ENCODE data around the gene FCF1.
"Not testable (repeated sequence)": the region's sequence is repeated elsewhere in the genome, so short reads cannot be mapped to it uniquely, and the experiment has no call there.

Gene FCF1

DNA sequence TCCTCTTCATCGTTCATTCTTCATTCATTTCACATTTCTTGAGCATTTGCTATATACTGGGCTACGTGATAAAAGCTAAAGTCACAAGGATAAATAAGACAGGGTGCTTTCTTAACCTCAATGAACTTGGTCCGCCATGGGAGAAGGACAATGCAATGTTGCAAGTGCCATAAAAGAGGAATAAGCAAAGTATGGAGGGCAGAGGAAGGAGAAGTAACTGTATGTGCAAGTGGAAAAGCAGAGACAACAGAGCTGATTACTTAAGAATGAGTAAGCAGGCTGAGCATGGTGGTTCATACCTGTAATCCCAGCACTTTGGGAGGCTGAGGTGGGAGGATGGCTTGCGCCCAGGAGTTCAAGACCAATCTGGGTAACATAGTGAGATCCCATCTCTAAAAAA is 14.5 kb upstream of the FCF1 start:
- no peak for DNase-seq (ENCODE audit: low spot score)

DNA sequence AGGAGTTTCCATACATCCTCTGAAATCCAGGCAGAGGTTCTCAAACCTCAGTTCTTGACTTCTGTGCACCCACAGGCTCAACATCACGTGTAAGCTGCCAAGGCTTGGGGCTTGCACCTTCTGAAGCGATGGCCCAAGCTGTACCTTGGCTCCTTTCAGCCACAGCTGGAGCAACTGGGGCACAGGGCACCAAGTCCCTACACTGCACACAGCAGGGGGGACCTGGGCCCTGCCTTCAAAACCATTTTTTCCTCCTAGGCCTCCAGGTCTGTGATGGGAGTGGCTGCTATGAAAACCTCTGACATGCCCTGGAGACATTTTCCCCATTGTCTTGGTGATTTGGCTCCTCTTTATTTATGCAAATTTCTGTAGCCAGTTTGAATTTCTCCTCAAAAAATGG is 10.7 kb upstream of the FCF1 start:
- DNase-seq (ENCODE audit: low spot score), result no peak

DNA sequence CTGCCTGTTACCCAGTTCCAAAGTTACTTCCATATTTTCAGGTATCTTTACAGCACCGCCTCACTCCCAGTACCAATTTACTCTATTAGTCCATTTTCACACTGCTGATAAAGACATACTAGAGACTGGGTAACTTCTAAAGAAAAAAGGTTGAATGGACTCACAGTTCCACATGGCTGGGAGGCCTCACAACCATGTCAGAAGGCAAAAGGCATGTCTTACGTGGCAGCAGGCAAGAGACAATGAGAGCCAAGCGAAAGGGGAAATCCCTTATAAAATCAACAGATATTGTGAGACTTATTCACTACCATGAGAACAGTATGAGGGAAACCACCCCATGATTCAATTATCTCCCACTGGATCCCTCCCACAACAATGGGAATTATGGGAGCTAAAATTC is 9.9 kb upstream of the FCF1 start:
- no peak for DNase-seq (ENCODE audit: low spot score)

DNA sequence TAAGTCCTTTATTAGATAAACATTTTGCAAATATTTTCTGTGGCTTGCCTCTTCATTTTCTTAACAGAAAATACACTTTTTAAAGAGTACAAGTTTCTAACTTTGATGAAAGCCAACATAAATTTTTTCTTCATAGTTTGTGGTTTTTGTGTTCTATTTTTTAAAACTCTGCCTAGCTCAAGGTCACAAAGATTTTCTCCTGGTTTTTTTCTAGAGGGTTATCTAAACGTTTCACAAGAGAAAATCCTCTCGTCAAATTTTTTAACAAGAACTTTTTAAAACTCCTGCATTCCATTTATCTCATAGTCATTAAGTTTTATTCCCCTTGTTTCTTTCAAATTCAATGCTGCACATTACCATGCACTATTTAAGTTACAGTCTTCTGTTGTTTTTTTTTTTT is 8.3 kb upstream of the FCF1 start:
- DNase-seq (ENCODE audit: low spot score), result no peak

DNA sequence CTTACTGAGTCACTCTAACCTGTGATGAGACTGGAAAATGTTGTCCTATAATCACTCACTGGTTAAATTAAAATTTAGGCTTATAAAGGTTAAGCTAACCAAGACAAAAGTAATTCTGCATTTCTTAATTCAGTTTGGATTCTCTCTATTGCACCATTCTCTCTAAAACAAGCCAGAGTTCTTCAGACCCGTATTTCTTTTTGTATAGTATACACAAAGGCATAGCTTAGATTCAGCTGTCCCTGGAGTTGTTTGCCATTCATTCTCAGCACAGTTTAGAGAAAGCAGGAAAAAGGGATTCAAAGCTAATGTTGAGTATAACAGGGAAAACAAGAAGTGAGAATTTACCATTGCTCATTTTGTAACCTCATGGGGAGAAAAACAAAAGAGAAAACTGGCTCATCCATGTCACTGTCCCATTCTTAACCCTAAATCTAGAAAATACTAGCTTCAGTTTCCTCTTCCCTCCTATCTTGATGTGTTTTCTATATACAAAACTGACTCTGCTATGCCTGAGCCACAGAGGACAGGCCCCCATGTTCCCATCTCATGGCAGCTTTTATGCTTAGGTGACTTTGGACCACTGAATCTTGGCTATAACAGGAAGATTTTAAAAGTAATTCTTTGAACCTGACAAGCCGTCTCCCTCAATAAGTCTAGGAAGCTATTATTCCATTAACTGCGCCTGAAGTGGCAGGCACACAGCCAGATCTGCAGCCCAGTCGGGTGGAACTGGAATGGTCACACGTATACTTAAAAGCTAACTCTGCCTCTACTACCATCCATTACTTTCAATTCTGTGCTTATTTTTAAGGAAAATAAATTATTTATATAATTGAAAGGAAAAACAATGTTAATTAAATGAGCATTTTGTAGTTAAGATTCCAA is 7.1 kb upstream of the FCF1 start:
- DNase-seq (ENCODE audit: low spot score), result no peak

DNA sequence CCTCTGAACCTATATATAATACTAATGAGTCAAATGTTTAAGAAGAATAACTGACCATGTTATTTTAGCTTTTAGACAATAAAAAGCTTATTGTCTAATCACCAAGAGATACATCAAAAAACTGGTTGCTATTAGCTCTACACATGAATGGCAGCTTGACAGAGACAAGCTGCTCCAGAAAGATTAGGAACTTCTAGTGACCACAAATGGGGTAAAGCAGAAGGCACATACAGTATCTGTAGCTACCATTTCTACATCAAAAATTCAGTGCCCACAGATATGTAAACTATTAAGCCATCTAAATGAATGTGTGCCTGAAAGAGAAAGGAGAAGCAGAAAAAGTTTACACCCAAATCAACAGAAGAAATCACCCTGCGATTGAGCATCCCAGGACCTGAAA is 2.5 kb upstream of the FCF1 start:
- DNase-seq (ENCODE audit: low spot score), result no peak

DNA sequence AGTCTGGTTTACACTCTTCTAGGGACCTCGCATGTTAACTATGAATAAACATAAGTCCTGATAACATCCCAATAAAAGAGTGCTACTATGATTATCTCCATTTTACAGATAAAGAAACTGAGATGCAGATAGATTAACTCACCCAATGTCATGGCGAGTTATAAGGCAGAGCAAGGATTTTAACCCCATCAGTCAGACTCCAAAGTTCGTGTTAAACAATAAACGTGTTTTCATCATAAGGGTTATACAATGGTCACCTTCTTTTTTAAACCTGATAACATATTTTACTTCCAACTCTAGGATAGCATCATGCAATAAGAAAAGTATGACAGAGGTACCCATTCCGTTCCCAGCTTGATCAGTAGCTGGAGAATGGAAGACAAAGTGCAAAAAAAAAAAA is 1.3 kb upstream of the FCF1 start:
- no peak for DNase-seq (ENCODE audit: low spot score)

GRCh38 chr14:74713395-74713735 is 421 bp downstream of the FCF1 start:
- DNase-seq (ENCODE audit: low spot score), result no peak

DNA sequence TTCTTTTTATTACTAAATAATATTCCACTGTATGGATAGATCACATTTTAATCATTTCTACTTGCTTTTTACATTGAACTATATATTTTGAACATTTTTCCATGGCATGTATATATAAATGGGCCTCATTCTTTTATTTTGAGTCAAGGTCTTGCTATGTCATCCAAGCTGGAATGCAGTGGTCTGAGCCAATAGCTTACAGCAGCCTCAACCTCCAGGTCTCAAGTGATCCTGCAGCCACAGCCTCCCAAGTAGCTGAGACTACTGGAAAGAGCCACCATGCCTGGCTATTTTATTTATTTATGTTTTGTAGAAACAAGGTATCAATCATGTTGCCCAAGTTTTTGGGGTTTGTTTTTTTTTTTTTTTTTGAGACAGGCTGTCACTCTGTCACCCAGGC is 7.6 kb downstream of the FCF1 start:
- no peak for DNase-seq (ENCODE audit: low spot score)

GRCh38 chr14:74723134-74723533 is 10.2 kb downstream of the FCF1 start:
- DNase-seq (ENCODE audit: low spot score), result no peak

DNA sequence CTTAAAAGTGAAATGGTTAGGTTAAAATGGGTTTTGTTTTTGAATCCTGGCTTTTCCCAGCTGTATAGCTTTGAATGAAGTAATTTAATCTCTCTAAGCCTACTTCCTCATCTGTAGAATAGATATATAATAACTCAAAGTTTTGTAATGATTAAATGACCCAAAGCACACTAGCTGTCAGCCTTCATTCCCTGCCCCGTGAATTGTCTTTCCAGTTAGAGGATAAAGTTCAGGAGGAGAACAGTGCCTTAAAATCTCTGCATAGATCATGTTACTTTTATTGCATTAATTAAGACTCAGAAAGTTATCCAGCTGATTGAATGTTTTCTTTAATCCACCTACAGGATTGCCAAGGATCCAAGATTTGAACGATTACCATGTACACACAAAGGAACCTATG is 19.4 kb downstream of the FCF1 start:
- DNase-seq (ENCODE audit: low spot score), result no peak

GRCh38 chr14:74733221-74733620 is 20.3 kb downstream of the FCF1 start:
- peak; percentile 29 for DNase-seq (ENCODE audit: low spot score)

- peak; percentile 64 for DNase-seq (ENCODE audit: low spot score)
These were observed 22.2 kb downstream of the FCF1 start for GRCh38 chr14:74735125-74735524.

DNA sequence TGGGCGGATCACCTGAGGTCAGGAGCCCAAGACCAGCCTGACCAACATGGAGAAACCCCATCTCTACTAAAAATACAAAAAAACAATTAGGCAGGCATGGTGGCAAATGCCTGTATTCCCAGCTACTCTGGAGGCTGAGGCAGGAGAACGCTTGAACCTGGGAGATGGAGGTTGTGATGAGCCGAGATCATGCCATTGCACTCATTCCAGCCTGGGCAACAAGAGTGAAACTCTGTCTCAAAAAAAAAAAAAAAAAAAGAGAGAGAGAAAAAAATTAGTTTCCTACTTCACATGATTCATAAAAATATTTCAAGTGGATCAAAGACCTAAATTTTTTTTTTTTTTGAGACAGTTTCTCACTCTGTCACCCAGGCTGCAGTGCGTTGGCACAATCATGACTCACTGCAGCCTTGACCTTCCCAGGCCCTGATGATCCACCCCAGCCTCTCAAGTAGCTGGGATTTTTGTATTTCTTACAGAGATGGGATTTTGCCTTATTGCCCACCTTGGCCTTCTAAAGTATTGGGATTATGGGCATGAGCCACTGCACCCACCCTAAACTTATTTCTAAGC is 24.9 kb downstream of the FCF1 start:
- no peak for DNase-seq (ENCODE audit: low spot score)

- no peak for DNase-seq (ENCODE audit: low spot score)
These were observed 26.5 kb downstream of the FCF1 start for GRCh38 chr14:74739293-74740030.

DNA sequence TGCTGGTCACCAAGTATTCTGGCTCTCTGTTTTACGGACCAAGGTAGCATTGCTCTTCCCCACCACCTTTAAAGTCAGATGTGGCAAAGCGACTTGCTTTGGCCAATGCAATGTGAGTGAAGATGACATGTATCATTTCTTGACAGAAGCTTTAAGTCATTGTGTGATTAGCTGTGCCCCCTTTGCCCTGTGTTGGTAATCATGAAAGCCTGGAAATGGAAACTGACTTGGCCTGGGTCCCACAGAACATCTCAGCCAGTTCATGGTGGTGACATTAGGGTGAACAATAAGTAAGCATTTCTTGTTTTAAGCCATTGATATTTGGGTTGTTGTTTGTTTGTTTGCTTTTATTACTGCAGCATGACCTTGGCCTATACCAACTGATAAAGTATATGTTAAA is 34.3 kb downstream of the FCF1 start:
- DNase-seq (ENCODE audit: low spot score), result no peak

GRCh38 chr14:74754157-74754556 is 41.2 kb downstream of the FCF1 start:
- no peak for DNase-seq (ENCODE audit: low spot score)

DNA sequence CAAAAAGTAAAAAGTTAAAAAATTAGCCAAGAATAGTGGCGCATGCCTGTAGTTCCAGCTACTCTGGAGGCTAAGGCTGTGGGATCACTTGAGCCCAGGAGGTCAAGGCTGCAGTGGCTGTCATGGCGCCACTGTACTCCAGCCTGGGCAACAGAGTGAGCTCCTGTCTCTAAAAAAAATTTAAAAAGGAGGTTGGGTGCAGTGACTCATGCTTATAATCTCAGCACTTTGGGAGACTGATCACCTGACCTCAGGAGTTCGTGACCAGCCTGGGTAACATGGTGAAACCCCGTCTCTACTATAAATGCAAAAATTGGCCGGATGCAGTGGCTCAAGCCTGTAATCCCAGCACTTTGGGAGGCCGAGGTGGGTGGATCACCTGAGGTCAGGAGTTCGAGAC is 42.0 kb downstream of the FCF1 start:
- no peak for DNase-seq (ENCODE audit: low spot score)

DNA sequence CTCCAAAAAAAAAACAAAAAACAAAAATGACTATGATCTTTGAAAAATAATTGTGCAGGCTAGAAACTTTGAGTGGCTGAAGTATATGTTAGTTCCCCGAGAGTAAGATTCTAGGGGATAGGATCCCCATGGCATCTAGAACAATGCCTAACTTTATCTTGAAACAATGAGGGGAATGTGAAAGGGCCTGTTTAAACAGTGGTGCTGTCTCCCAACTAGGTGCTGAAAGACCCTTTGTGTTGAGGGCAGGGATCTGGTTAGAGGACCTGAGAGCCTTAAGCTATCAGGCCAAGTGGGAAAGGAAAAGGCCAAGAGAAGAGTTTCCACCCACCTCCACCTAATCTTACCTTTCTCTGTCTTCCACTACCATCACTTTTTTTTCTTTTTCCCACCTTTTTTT is 43.4 kb downstream of the FCF1 start:
- no peak for DNase-seq (ENCODE audit: low spot score)

DNA sequence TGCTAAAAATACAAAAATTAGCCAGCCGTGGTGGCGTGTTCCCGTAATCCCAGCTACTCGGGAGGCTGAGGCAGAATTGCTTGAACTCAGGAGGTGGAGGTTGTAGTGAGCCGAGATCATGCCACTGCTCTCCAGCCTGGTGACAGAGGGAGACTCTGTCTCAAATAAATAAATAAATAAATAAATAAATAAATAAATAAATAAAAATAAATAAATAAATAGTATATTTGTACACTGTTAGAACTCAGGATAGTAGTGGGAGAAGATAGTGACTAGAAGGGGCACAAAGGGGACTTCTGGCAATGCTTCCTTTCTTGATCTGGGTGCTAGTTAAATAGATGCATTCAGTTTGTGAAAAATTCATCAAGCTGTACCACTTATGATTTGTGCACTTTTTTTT is 45.6 kb downstream of the FCF1 start:
- not testable (repeated sequence) for DNase-seq (ENCODE audit: low spot score)

DNA sequence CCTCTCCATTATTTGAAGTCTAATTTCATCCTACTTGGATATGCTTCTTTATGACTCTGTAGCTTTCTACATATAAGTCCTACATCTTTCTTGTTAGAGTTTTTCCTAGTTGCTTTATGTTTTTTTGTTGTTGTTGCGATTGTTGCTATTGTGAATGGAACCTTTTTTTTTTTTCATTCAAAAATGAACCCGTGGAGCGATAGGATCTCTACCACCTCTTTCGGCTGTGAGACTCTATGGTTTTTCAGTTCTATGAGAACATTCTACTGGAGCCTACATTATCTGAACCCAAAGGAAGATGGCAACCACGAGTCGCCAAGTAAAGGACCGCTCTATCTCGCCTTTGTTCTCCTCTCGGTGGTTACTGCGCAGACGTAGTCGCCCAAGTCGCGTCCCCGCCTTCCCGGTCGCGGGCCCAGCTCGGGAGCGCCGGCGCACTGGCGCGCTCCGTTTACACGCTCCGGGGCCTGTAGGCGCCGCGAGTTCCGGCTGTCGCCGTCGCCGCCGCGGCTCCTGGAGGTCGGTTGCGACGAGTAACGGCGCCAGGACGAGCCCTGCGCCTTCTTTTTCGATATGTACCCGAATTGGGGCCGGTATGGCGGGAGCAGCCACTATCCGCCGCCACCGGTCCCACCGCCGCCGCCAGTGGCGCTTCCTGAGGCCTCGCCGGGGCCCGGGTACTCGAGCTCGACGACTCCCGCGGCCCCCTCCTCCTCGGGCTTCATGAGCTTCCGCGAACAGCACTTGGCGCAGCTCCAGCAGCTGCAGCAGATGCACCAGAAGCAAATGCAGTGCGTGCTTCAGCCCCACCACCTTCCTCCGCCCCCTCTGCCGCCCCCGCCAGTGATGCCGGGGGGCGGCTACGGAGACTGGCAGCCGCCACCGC is 50.2 kb downstream of the FCF1 start, which contains the start of gene YLPM1:
TSS of gene YLPM1 (plus strand) at position 400 of the 886 bp plus-strand sequence. CDS start at position 574, 174 bp downstream.
- DNase-seq (ENCODE audit: low spot score), result peak; percentile 96

All from SK-N-DZ (cell line).